Cardiac fibroblast (primary cell): Measurements from ENCODE around the gene PTPN6.

Source experiments
- DNase-seq, 2 donors: peaks; one replicate each; pipeline versions ENCODE4 v3.0.0 to v3.0.0-alpha.2; 2010; ENCODE audit warnings: low read depth in 2 of 2
- H3K4me3 ChIP-seq, 2 donors: replicated peaks in 1 of 2; 1 replicate in 1 of 2; 2 replicates in 1 of 2; pipeline ENCODE4 v1.5.1; 2011; ENCODE audit warnings: low read depth in 2 of 2, low read length in 2 of 2, mild to moderate bottlenecking in 2 of 2, moderate library complexity in 1 of 2
- CTCF ChIP-seq: IDR thresholded peaks from one replicate; pipeline ENCODE4 v1.5.1; 2011; ENCODE audit warnings: low read depth, mild to moderate bottlenecking, low read length, inconsistent platforms

The PTPN6 gene

GRCh38 chr12:6965026-6965661, 14.0 kb downstream of the PTPN6 start:
- no peak overlapping the region for H3K4me3 ChIP-seq

GRCh38 chr12:6965714-6966113, 14.6 kb downstream of the PTPN6 start:
- no peak overlapping the region for H3K4me3 ChIP-seq
- DNase-seq: no peak
- TF ChIP-seq CTCF: no peak

More at GRCh38 chr12:6965026-6965661, 14.0 kb downstream of the PTPN6 start:
- peak; percentile 84 for TF ChIP-seq CTCF
- DNase-seq: peak; percentile 91 to 94

- no peak for DNase-seq
- TF ChIP-seq CTCF: no peak
- H3K4me3 ChIP-seq: no peak overlapping the region
These were observed 15.2 kb downstream of the PTPN6 start for GRCh38 chr12:6966351-6966750.

- DNase-seq: no peak
- H3K4me3 ChIP-seq: no peak overlapping the region
- no peak for TF ChIP-seq CTCF
These were observed 16.5 kb downstream of the PTPN6 start for GRCh38 chr12:6967651-6968100.

GRCh38 chr12:6968426-6968825, 17.3 kb downstream of the PTPN6 start:
- no peak overlapping the region for H3K4me3 ChIP-seq

GRCh38 chr12:6970096-6970527, 19.0 kb downstream of the PTPN6 start:
- TF ChIP-seq CTCF: no peak
- peak in 1 of 2 donors; percentile 14 for DNase-seq
- H3K4me3 ChIP-seq: peak overlapping the region; percentile 64 to 99

More at GRCh38 chr12:6968426-6968825, 17.3 kb downstream of the PTPN6 start:
- no peak for DNase-seq
- no peak for TF ChIP-seq CTCF

- H3K4me3 ChIP-seq: no peak overlapping the region
- DNase-seq: no peak
- TF ChIP-seq CTCF: no peak
These were observed 23.0 kb downstream of the PTPN6 start for GRCh38 chr12:6974180-6974579.
